UCSD-AML1 (cell line): ENCODE measurements around the gene IGFBP6.

Experiments used
- DNase-seq: peaks from one replicate; lab custom pipeline; 2025; ENCODE audit not compliant: unreplicated experiment; lab: John Stamatoyannopoulos, UW

IGFBP6 gene, protein sequence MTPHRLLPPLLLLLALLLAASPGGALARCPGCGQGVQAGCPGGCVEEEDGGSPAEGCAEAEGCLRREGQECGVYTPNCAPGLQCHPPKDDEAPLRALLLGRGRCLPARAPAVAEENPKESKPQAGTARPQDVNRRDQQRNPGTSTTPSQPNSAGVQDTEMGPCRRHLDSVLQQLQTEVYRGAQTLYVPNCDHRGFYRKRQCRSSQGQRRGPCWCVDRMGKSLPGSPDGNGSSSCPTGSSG

DNA sequence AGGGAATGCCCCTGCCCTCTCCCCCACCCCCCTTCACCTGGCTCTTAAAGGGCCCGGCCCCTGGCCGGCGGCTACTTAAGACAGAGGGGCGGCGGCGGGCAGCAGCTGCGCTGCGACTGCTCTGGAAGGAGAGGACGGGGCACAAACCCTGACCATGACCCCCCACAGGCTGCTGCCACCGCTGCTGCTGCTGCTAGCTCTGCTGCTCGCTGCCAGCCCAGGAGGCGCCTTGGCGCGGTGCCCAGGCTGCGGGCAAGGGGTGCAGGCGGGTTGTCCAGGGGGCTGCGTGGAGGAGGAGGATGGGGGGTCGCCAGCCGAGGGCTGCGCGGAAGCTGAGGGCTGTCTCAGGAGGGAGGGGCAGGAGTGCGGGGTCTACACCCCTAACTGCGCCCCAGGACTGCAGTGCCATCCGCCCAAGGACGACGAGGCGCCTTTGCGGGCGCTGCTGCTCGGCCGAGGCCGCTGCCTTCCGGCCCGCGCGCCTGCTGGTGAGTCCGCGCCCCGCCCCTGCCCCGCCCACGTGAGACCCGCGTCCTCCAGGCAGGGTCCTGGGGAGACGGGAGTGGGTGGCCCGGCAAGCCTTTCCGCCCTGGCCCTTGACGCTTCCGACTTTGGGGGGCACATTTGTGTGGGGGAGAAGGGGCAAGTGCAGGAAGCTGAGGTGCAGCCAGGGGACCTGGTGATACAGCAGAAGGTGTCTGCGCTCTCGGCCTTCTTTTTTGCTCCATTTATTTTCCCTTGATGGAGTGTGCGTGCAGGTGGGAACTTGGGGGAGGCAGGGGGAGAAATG is at the start of gene IGFBP6:
TSS of gene IGFBP6 (plus strand) at position 104 of the 790 bp plus-strand sequence. CDS start at position 155, 51 bp downstream.
- DNase-seq, result peak; percentile 66

DNA sequence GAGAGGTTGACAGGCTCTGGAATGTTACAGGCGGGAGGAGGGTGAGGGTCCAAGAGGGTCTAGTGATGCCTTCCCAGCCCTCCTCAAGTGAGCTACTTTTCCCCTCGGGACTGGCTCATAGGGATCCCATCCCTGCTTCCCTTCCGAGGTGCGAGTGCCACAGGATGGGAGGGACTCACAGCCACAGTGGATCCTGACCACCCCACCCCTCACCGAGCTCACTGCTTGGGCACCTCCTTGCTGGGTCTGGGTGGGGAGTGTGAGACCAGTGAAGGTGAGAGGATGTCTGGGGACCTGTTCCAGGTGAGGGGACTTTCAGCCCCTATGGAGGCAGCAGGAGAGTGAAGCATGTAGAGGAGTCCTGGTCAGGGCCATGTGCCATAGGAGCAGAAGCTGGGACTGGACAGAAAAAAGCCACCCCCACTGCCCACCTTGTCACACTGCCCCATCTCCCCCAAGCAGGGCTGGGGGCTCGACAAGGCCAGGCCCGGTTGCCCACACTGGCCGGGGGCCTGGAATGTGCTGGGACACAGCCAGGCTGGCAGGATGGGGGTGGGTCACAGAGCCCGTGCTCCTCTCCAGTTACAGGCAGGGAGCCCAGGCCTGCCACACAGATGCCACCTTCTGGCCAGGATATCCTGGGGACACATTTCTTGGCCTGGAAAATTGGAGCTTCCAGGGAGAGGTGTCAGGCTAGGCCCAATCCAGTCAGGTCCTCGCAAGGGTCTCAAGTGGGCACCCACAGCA is 49.3 kb upstream of the IGFBP6 start:
- peak; percentile 42 for DNase-seq

DNA sequence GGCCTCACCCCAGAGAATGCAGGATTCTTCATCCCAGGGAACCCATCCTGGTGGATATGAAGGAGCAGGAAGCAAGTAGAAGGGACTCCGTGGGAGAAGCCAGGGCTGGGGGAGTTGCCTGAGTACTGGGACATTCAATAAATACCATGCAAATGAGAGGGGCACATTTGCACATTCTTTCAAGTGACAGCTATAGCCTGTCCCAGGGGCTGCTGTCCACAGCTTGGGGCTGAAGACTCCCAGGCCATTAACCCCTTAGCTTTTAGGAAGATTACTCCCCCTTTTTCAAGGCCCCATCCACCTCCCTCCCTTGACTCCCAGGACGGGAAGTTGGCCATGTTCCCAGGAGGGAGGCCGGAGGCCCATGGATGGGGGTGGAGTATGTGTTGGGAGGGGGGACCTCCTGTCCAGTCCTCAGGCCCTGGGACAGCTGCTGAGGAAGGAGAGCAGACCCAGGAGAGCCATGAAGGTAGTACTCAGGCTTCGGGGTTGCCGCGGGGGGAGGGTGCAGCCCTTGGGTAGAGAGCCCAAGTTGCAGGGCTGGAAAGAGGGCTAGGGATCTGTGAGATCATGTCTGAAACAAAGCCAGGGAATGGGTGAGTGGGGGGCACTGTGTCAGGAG is 48.6 kb upstream of the IGFBP6 start:
- DNase-seq, result no peak

DNA sequence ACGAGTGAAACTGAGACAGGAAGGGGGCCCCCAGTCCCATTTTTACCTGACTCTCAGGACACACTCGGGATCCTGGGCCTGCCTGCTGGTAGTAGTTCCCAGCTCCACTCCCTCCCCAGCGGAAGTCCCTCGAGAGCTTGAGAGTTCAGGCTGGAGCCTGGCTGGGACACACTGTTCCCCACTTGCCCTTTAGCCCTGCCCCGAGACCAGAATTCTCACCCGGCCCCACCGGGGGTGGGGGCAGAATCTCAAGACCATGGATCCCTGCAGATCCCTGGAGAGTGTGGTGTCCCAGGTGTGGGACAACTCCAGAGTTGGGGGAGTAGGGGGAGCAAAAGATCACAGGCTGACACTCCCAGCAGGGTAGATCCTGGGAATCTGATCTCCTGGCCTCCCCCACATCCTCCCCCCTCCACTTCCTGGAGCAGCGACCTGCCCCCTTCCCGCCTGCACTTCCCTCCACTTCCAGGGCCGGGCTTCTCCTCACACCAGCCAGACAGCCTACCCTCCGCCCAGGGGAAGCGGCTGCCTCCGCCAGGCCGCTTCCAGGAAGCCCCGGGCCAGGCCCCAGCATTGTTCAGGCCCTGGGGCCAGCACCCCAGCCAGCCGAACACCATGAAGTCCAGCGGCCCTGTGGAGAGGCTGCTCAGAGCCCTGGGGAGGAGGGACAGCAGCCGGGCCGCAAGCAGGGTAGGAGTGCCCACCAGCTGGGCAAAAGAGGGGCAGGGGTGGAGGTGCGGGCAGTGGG is 47.7 kb upstream of the IGFBP6 start, which contains the start of gene TNS2:
TSS of gene TNS2 (plus strand) at position 495 of the 748 bp plus-strand sequence. CDS start at position 616, 121 bp downstream.
- peak; percentile 70 for DNase-seq

DNA sequence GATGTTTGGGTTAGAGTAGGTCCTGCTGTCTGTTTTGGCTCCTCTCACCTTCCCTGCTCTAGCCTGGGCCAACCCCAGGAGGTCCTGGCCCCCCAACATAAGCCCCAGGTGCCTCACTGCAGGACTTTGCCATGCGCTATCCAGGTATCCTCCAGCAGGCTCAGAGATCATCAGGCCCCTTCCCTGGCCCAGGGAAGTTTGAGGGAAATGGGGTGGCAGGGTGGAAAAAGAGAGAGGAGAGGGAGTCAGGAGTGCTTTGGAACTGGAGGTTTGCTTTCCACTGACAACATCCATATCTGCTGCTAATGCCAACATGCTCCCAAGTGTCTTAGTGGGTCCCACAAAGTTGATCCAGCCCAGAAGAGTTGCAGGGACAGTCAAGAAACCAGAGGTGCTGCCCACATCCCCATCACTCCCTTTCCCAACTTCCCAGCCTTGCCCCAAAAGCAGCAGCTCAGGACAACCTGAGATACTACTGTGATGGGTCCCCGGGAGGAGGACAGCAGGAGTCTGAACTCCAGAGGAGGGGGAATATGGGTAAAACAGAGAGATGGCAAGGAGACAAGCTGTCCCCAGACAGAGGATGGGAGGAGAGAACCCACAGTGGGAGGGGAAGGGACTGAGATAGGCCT is 46.9 kb upstream of the IGFBP6 start:
- no peak for DNase-seq

DNA sequence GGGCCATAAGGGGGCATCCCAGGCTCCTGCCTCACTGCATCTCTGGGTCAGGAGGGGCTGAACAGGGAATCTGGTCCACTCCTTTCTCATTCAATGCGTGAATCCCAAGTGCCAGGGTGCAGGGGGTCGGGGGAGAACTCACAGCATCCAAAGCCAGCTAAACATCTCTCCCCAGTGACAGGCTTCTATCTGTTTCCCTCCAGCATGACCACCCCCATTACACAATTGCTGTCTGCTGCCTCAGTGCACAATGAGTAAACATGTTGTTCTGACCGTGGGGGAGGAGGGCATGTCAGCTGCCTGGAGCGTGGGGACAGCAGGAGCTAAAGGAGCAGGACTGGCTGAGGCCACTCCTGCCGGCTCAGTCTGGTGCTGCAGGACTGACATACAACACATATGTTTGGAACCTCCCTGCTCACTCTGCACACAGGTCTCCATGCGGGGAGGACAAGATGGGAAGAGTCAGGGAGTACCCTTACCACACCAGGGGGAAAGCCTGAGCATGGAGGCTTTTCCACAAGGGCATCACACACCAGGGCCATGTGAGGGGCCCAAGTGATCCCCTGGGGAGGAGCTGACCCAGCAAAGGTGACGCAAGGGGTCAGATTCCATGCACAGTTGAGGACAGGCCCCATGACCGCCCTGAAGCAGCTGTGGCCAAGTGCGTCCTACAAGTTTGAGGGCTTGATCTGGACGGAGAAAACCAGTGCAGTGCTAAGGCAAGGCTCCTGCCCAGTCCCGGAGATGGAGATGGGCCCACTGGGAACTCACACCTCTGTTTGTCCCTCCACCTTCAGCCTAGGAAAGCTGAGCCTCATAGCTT is 46.2 kb upstream of the IGFBP6 start:
- DNase-seq, result no peak

DNA sequence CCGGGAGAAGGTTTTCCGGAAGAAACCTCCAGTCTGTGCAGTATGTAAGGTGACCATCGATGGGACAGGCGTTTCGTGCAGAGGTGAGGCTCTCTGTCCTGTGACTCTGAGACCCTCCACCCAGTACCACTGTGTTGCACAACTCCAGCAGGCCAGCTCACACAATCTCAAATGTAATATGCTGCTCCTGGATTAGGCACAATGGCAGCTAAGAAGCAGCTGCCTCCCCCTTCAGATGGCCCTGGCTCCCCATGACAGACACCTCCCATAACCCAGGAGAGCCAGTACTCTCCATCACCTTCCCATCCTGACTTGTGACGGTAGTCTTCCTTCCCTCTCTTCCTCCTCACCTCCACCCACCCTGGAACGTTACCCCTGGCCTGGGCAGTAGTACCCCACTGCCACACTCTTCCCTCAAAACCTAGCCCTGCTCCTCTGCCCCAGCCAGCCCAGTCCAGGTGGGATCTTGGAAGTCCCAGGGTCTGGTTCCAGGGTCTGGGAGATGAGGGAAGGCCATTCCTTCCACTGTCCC is 45.5 kb upstream of the IGFBP6 start:
- no peak for DNase-seq

DNA sequence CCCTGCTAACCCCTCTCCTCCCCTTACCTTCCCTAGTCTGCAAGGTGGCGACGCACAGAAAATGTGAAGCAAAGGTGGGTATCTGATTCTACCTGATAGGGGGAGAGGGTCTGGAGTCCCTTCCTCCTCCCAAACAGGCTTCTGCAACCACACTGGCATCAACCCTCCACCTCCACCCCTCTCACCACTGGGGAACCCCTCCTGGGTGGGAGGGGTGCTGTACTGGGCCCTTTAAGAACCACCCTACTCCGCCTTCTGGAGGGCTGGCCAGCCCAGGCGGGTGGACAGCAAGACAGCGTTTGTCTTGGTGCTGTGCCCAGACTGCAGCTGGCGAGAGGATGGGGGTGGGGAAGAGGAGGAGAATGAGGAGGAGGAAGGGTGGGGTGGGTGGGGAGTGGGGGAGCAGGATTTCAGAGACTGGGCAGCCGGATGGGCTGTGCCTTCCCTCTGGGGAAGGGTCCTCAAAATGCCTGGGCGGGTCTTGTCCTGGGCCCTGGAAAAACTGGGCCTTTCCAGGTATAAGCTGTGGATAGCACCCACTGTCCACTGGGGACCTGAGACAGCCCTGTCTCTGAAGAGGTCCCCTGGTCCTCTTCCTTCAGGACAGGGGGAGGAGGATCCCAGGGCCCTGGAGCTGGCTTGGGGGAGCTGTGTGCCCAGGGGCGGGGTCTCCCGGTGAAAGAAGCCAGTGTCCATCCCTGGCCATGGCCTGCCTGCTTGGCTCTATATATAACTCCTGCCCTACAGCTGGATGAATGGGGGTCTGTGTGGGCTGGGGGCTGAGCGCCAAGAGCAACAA is 44.8 kb upstream of the IGFBP6 start:
- no peak for DNase-seq

DNA sequence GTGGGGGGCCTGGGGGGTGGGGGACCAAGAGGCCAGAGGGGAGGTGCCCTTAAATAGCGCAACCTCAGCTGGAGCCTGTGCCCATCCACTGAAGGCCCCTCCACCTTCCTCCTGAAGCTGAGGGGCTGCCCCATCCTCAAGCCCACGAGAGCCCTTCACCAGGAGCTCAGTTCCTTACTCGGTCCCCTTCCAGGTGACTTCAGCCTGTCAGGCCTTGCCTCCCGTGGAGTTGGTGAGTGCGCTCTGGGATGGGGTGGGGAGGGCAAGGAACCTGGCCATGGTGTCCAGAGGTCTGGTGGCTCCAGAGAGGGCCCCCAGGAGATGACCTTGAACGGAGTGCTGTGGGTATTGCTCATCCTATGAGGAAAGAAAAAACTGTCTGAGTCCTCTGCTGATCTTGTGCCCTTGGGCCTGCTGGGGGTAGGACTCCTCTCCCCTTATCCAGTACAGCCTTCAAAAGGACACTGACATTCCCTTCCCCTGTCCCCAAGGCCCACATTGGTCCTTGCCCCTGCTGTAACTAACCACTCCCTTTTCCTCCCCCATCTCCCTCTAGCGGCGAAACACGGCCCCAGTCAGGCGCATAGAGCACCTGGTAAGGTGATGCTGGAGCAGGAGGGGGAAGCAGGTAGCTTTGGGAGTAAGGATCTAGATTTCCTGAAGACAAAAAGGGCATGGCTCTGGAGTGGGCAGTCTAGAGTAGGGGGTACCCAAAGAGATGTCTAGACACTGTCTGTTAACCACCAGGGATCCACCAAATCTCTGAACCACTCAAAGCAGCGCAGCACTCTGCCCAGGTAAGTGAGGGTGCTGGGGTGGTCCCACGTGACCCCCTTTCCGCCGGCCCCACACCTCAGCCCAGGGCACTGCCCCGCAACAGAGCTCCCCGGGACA is 44.0 kb upstream of the IGFBP6 start:
- no peak for DNase-seq

DNA sequence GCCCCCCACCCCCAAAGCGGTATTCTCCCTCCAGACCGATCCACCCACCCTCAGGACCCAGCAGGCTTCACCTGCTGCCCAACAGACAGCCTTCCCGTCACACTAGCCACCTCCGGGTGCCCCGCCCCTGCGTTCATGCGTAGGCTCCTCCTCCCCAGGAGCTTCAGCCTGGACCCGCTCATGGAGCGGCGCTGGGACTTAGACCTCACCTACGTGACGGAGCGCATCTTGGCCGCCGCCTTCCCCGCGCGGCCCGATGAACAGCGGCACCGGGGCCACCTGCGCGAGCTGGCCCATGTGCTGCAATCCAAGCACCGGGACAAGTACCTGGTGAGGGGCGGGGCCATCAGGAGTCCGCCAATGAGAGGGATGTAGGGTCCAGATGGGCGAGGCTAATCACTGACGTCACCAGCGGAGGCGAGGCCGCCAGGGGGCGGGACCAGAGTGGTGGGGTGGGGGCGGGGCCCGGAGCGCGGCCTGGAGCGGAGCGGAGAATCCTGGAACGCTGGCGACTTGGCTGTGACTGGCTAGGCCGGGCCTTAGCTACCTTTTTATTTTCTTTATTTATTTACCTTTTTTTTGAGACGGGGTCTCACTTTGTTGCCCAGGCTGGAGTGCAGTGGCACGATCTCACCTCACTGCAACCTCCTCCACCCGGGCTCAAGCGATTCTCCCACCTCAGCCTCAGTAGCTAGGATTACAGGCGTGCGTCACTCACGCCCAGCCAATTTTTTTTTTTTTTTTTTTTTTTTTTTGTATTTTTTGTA is 43.2 kb upstream of the IGFBP6 start:
- no peak for DNase-seq

DNA sequence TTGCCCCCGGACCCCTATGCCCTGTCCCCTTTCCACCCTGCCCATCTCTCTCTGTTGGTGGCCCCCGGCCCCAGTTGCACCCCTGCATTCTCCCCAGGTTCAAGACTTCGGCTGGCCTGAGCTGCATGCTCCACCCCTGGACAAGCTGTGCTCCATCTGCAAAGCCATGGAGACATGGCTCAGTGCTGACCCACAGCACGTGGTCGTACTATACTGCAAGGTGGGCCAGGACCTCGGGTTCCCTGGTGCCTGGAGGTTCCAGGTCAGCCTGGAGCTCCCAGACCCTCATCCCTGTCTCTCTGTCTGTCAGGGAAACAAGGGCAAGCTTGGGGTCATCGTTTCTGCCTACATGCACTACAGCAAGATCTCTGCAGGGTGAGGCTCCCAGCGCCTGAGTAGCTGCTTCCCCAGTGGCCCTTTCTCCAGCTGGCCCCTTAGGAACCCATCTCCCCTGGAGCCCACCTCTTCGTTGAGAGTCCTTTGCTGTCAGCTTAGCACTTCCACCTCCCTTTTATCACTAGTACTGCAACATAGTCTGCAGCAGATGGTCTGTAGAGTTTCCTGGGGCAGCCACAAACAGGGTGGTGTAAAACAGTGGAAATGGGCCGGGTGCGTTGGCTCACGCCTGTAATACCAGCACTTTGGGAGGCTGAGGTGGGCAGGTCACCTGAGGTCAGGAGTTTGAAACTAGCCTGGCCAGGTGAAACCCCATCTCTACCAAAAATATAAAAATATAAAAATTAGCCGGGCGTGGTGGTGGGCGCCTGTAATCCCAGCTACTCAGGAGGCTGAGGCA is 41.8 kb upstream of the IGFBP6 start:
- no peak for DNase-seq

DNA sequence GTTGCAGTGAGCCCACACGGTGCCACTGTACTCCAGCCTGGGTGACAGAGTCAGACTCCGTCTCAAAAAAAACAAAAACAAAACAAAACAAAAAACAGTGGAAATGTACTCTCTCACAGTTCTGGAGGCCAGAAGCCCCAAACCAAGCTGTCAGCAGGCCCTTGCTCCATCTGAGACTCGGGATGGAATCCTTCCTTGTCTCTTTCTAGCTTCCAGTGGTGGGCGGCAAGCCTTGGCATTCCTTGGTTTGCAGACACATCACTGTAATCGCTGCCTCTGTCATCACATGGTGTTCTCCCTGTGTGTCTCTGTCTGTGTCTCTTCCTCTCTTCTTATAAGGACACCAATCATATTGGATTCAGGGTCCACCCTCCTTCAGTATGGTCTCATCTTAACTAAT is 41.2 kb upstream of the IGFBP6 start:
- DNase-seq, result no peak

DNA sequence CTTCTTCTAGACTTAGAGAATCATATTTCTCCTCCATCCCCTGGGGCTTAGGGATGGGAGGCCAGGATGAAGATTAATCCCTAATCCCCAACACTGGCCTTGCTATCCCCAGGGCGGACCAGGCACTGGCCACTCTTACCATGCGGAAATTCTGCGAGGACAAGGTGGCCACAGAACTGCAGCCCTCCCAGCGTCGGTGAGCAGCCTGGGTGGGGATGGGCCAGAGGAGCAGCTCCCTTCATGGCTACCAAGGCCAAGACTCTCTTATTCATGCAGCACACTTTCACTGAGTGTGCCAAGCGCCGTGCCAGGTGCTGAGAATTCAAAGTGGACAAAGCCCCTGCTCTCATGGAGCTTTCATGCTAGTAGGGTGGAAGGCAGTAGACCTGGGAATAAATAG is 40.6 kb upstream of the IGFBP6 start:
- no peak for DNase-seq

DNA sequence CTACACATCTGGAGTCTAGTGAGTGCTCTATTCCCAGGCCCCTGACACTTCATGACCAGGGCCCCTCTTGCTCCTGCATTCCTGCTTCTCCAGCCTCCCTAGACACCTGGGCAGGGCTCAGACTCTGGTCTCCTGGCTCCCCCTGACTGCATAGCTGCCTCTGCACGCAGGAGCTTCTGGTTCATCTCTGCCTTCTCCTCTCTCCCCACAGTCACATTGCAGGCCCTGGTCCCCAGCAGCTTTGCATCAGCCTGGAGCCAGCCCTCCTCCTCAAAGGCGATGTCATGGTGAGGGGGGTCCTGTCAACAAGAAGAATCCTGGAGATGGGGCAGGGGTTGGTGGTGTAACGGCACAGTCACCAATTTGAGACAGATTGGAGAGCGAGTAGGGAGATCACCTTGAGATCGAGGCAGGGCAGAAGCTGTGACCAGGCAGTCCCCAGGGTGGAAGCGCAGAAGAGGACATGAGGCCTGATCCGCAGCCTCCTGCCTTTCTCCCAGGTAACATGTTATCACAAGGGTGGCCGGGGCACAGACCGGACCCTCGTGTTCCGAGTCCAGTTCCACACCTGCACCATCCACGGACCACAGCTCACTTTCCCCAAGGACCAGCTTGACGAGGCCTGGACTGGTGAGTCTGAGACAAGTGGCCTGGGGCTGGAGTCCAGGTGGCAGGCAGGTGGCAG is 39.5 kb upstream of the IGFBP6 start:
- no peak for DNase-seq
